ENCODE results near the gene NDRG3. TPM values are rescaled to one million over a fixed set of nuclear protein-coding genes. Genes with fewer than 3 reads are reported as not detected.

Gene NDRG3
- total and polyA plus RNA-seq, 10 of the 15 experiments (the other 5 are each of a cell fraction or from before 2014, with no cell fraction given) = 11.2 to 29.7 (median 14.9) TPM

GRCh38 chr20:36642136-36642535 is 103.8 kb downstream of the NDRG3 start:
- in situ Hi-C loops (cut with MboI) (no loop called here), intact Hi-C loops (cut with micrococcal nuclease; ENCODE audit: unreplicated experiment) (no loop called here)
- BruUV-seq (replicated peaks) = no TSS peak
- DNase-seq (ENCODE audit: low read depth, low spot score) = no peak
- H3K9ac ChIP-seq (ENCODE audit: control insufficient read depth, insufficient read depth, low read length) = no peak overlapping the region
- POLR2A ChIA-PET = no interaction called here
- SMC1A ChIA-PET (ENCODE audit: uncharacterized antibody, unreplicated experiment) = no interaction called here
- FAIRE-seq = no peak
- no peaks in the 10 kb centered on the region for H3K27me3 ChIP-seq (replicated peaks in 1 of 2; ENCODE audit: control insufficient read depth in 2 of 2, insufficient read depth in 2 of 2, low read length in 1 of 2)
- 27% methylated on average over 6 of the region's 6 CpGs for WGBS (ENCODE audit: insufficient coverage, insufficient replicate concordance, low lambda C conversion rate, missing lambda C conversion rate)
- no peaks in the 10 kb centered on the region for H4K20me1 ChIP-seq (ENCODE audit: control insufficient read depth, insufficient read depth)
- H3K36me3 ChIP-seq (ENCODE audit: control insufficient read depth in 2 of 2, insufficient read depth in 2 of 2, low read length in 1 of 2) = no peaks in the 10 kb centered on the region
- H2AFZ ChIP-seq (ENCODE audit: control insufficient read depth, low read depth, low read length) = no peak overlapping the region
- H3K4me1 ChIP-seq (ENCODE audit: control insufficient read depth, insufficient read depth, low read length) = peaks cover 16% of the 10 kb centered on the region
- CTCF ChIA-PET = interaction anchor here (0.6 kb wide), 1 partner anchor 170 kb away, joined by 3 read pairs; no protein-coding TSS in a partner anchor
- RAD21 ChIA-PET (ENCODE audit: unreplicated experiment) = interaction anchor here (0.6 kb wide), 1 partner anchor 111 kb away, joined by 3 read pairs; no protein-coding TSS in a partner anchor
- H3K4me3 ChIP-seq = no peak overlapping the region
- no peak for ATAC-seq
- H3K4me2 ChIP-seq (ENCODE audit: control insufficient read depth, insufficient read depth) = no peak overlapping the region
- no peaks in the 10 kb centered on the region for H3K79me2 ChIP-seq (ENCODE audit: control insufficient read depth, insufficient read depth, low read length)
- H3K9me3 ChIP-seq (replicated peaks; ENCODE audit: control insufficient read depth, insufficient read depth, low read length) = no peaks in the 10 kb centered on the region
- no peak overlapping the region for H3K27ac ChIP-seq (ENCODE audit: control insufficient read depth, insufficient read depth)
- no peak for TF ChIP-seq HDGF (IDR thresholded peaks at IDR 0.05)
- TF ChIP-seq KAT2A (conservative IDR thresholded peaks at IDR 0.05; ENCODE audit: control insufficient read depth, low read depth, low read length) = no peak
- TF ChIP-seq ZNF384 (IDR thresholded peaks at IDR 0.05; ENCODE audit: borderline replicate concordance, low read depth, low read length) = no peak
- no peak for TF ChIP-seq SKIL (IDR thresholded peaks at IDR 0.05; ENCODE audit: low read depth, poor library complexity, severe bottlenecking)
- no peak for TF ChIP-seq SIN3A (IDR thresholded peaks at IDR 0.05; ENCODE audit: low read depth, low read length)
- TF ChIP-seq KDM1A (IDR thresholded peaks at IDR 0.05; ENCODE audit: borderline replicate concordance) = no peak
- TF ChIP-seq EZH2 (IDR thresholded peaks at IDR 0.05; ENCODE audit: borderline replicate concordance, control insufficient read depth, low read depth, low read length) = no peak
- no peak for TF ChIP-seq E2F4 (IDR thresholded peaks at IDR 0.05; ENCODE audit: low read depth, low read length)
- no peak for TF ChIP-seq E4F1 (IDR thresholded peaks at IDR 0.05; ENCODE audit: borderline replicate concordance, partially characterized antibody)
- no peak for TF ChIP-seq BCLAF1 (IDR thresholded peaks at IDR 0.05)
- no peak for TF ChIP-seq JUNB (IDR thresholded peaks at IDR 0.05)
- no peak for TF ChIP-seq NFYA (IDR thresholded peaks at IDR 0.05; ENCODE audit: borderline replicate concordance, low read depth, low read length)
- TF ChIP-seq RAD21 (IDR thresholded peaks at IDR 0.05; ENCODE audit: insufficient read depth, low read depth, low read length) = no peak
- TF ChIP-seq SUPT20H (IDR thresholded peaks at IDR 0.05; ENCODE audit: borderline replicate concordance, control insufficient read depth, low read depth, low read length) = no peak
- no peak for TF ChIP-seq HDAC2 (IDR thresholded peaks at IDR 0.05)
- TF ChIP-seq PAX8 (IDR thresholded peaks at IDR 0.05) = no peak
